HCT116 (cell line): Measurements from ENCODE around the gene MYO1F. TPM values are rescaled to one million over a fixed set of nuclear protein-coding genes. Genes with fewer than 3 reads are reported as not detected.

Experiments
- ATAC-seq: fragments of 200-7000 bp; cut with Tn5 transposase; 2 replicates; pipeline ENCODE4 v1.9.1; 2020; ENCODE audit warnings: mild to moderate bottlenecking, moderate library complexity
- BruUV-seq: library from RNA; stranded (reverse); fragments of 400-500 nt; replicated peaks from 2 replicates; lab custom pipeline; 2021; lab: Mats Ljungman, UMichigan
- CTCF ChIA-PET: fragments of 300-600 bp; sonication (Branson Sonifier 250); formaldehyde crosslinking; loops from one replicate; lab custom pipeline; 2021; ENCODE audit warnings: antibody characterized with exemption; lab: Charles Lee
- POLR2A ChIA-PET: fragments of 300-600, 350-600 bp; sonication (Branson Sonifier 250); formaldehyde crosslinking; loops from one replicate; lab custom pipeline; 2021; ENCODE audit warnings: antibody characterized with exemption; lab: Charles Lee
- RAD21 ChIA-PET, 2 experiments: fragments of 300-600 bp; sonication (Branson Sonifier 250); formaldehyde crosslinking; loops; one replicate each; lab custom pipeline; 2023; ENCODE audit warnings: low total read pairs in 2 of 2; ENCODE audit not compliant: uncharacterized antibody in 2 of 2, unreplicated experiment in 2 of 2, low non-redundant PET in 1 of 2; lab: Charles Lee
- DNase-seq: peaks from one replicate; pipeline ENCODE4 v3.0.0-alpha.2; 2010; ENCODE audit warnings: low read depth, low spot score
- H2AFZ ChIP-seq: fragments of 200-600 bp; shearing (Covaris generic), sonication (generic); 2 replicates; pipeline ENCODE4 v1.6.1; 2017; ENCODE audit warnings: low read depth, mixed run types, mixed read lengths, antibody characterized with exemption, low read length; ENCODE audit not compliant: poor library complexity, severe bottlenecking
- H3K27ac ChIP-seq: 2 replicates; pipeline ENCODE4 v1.5.1; 2012; ENCODE audit warnings: low read depth, low read length
- H3K27me3 ChIP-seq: fragments of 200-600 bp; sonication (generic); 2 replicates; pipeline ENCODE4 v1.6.1; 2016; ENCODE audit warnings: mixed run types, low read length, mixed read lengths; ENCODE audit not compliant: insufficient read depth
- H3K36me3 ChIP-seq, 2 experiments: fragments of 200-500 bp in 1 of 2; fragments of 200-600 bp in 1 of 2; sonication (Bioruptor generic) in 1 of 2; sonication (generic) in 1 of 2; 2 replicates each; pipeline versions ENCODE4 v1.5.1 to v1.6.1; 2014 to 2016; ENCODE audit warnings: low read length in 2 of 2, inconsistent platforms in 1 of 2, mixed read lengths in 1 of 2, mixed run types in 1 of 2; ENCODE audit not compliant: insufficient read depth in 2 of 2, control insufficient read depth in 1 of 2
- H3K4me1 ChIP-seq, 2 experiments: fragments of 200-600 bp in 1 of 2; sonication (generic) in 1 of 2; 2 replicates each; pipeline versions ENCODE4 v1.5.1 to v1.6.1; 2012 to 2017; ENCODE audit warnings: low read length in 2 of 2, inconsistent platforms in 1 of 2, mild to moderate bottlenecking in 1 of 2, mixed read lengths in 1 of 2, mixed run types in 1 of 2, moderate library complexity in 1 of 2; ENCODE audit not compliant: insufficient read depth in 2 of 2, control insufficient read depth in 1 of 2
- H3K4me2 ChIP-seq: fragments of 200-600 bp; sonication (generic); 2 replicates; pipeline ENCODE4 v1.6.1; 2017; ENCODE audit warnings: mixed run types, low read length, mixed read lengths
- H3K4me3 ChIP-seq, 2 experiments: fragments of 200-600 bp in 1 of 2; sonication (generic) in 1 of 2; replicated peaks in 1 of 2; 2 replicates each; pipeline ENCODE4 v1.5.1; 2011 to 2016; ENCODE audit warnings: low read length in 2 of 2, control low read depth in 1 of 2, low read depth in 1 of 2, mild to moderate bottlenecking in 1 of 2, mixed read lengths in 1 of 2, mixed run types in 1 of 2
- H3K79me2 ChIP-seq: fragments of 200-600 bp; sonication (generic); 2 replicates; pipeline ENCODE4 v1.6.1; 2017; ENCODE audit warnings: mild to moderate bottlenecking, mixed run types, low read length, moderate library complexity, mixed read lengths; ENCODE audit not compliant: insufficient read depth
- H3K9ac ChIP-seq: fragments of 200-600 bp; sonication (generic); 2 replicates; pipeline ENCODE4 v1.6.1; 2016; ENCODE audit warnings: low read length, mixed read lengths
- H3K9me2 ChIP-seq: fragments of 200-600 bp; sonication (generic), shearing (Covaris generic); 2 replicates; pipeline ENCODE4 v1.6.1; 2017; ENCODE audit warnings: mixed run types, mild to moderate bottlenecking, moderate library complexity; ENCODE audit not compliant: insufficient read depth
- H3K9me3 ChIP-seq, 2 experiments: fragments of 200-500 bp in 1 of 2; fragments of 200-600 bp in 1 of 2; sonication (Bioruptor generic) in 1 of 2; sonication (generic) in 1 of 2; 2 replicates each; pipeline ENCODE4 v1.6.1; 2014 to 2017; ENCODE audit warnings: low read length in 2 of 2, mixed read lengths in 2 of 2, inconsistent platforms in 1 of 2, low read depth in 1 of 2, mild to moderate bottlenecking in 1 of 2, mixed run types in 1 of 2, moderate library complexity in 1 of 2; ENCODE audit not compliant: control insufficient read depth in 1 of 2, insufficient read depth in 1 of 2
- H4K20me1 ChIP-seq: fragments of 200-600 bp; sonication (generic), shearing (Covaris generic); 2 replicates; pipeline ENCODE4 v1.6.1; 2017; ENCODE audit warnings: mixed run types, mild to moderate bottlenecking, moderate library complexity; ENCODE audit not compliant: insufficient read depth
- ATF3 ChIP-seq: IDR thresholded peaks from 2 replicates; pipeline ENCODE4 v1.6.1; 2012
- CBX3 ChIP-seq: IDR thresholded peaks from 2 replicates; pipeline ENCODE4 v1.6.1; 2012; ENCODE audit warnings: low read depth
- CTCF ChIP-seq, 3 experiments: fragments of 200-600 bp in 1 of 3; sonication (generic) in 1 of 3; IDR thresholded peaks in 2 of 3; conservative IDR thresholded peaks in 1 of 3; 2 replicates each; pipeline ENCODE4 v1.5.1; 2012 to 2017; ENCODE audit warnings: low read depth in 2 of 3, low read length in 2 of 3, antibody characterized with exemption in 1 of 3, borderline replicate concordance in 1 of 3, control low read depth in 1 of 3, mild to moderate bottlenecking in 1 of 3, mixed read lengths in 1 of 3, mixed run types in 1 of 3, moderate library complexity in 1 of 3; ENCODE audit not compliant: insufficient read depth in 1 of 3
- EGR1 ChIP-seq: IDR thresholded peaks from 2 replicates; pipeline ENCODE4 v1.6.1; 2012; ENCODE audit warnings: low read depth
- ELF1 ChIP-seq: IDR thresholded peaks from 2 replicates; pipeline ENCODE4 v1.6.1; 2012; ENCODE audit warnings: low read depth, borderline replicate concordance
- EZH2 ChIP-seq: fragments of 200-600 bp; sonication (generic); IDR thresholded peaks from 2 replicates; pipeline ENCODE4 v1.6.1; 2017; ENCODE audit warnings: antibody characterized with exemption, mixed run types
- EZH2phosphoT487 ChIP-seq: fragments of 200-600 bp; IDR thresholded peaks from 2 replicates; pipeline ENCODE4 v1.6.1; 2018; ENCODE audit warnings: antibody characterized with exemption, borderline replicate concordance
- FOSL1 ChIP-seq: IDR thresholded peaks from 2 replicates; pipeline ENCODE4 v1.6.1; 2012; ENCODE audit warnings: low read depth
- MAX ChIP-seq: IDR thresholded peaks from 2 replicates; pipeline ENCODE4 v1.6.1; 2012
- POLR2A ChIP-seq: IDR thresholded peaks from 2 replicates; pipeline ENCODE4 v1.7.0; 2011; ENCODE audit warnings: borderline replicate concordance; ENCODE audit not compliant: insufficient read depth, insufficient read length; ENCODE audit errors: extremely low read depth
- RAD21 ChIP-seq: IDR thresholded peaks from 2 replicates; pipeline ENCODE4 v1.6.1; 2012; ENCODE audit warnings: low read depth, mild to moderate bottlenecking
- REST ChIP-seq: IDR thresholded peaks from 2 replicates; pipeline ENCODE4 v1.6.1; 2012; ENCODE audit warnings: low read depth
- SIN3A ChIP-seq: IDR thresholded peaks from 2 replicates; pipeline ENCODE4 v1.6.1; 2012; ENCODE audit warnings: low read depth
- SRF ChIP-seq: IDR thresholded peaks from 2 replicates; pipeline ENCODE4 v1.6.1; 2012; ENCODE audit warnings: low read depth
- YY1 ChIP-seq: IDR thresholded peaks from 2 replicates; pipeline ENCODE4 v1.6.1; 2011; ENCODE audit warnings: low read length, low read depth, moderate library complexity, mild to moderate bottlenecking; ENCODE audit not compliant: insufficient replicate concordance; ENCODE audit errors: extremely low read depth
- ZBTB33 ChIP-seq: IDR thresholded peaks from 2 replicates; pipeline ENCODE4 v1.6.1; 2011; ENCODE audit warnings: mild to moderate bottlenecking, low read length, moderate library complexity; ENCODE audit not compliant: insufficient replicate concordance; ENCODE audit errors: extremely low read depth
- ZFX ChIP-seq: fragments of 450-650 bp; IDR thresholded peaks from 2 replicates; pipeline ENCODE4 v1.6.1; 2017
- intact Hi-C: fragments of 100-400 bp; cut with micrococcal nuclease; formaldehyde crosslinking; loops from 2 replicates; pipeline ENCODE4 v1.10.0; 2022
- total RNA-seq: library from RNA; stranded (reverse); gene quantifications from one replicate; pipeline ENCODE4 v1.2.1, GENCODE V29; 2021; ENCODE audit not compliant: unreplicated experiment

The MYO1F gene
- total RNA-seq, 1 experiment from 2014 or later = 0.39 TPM

GRCh38 chr19:8499048-8499833 lies 78.0 kb downstream of the MYO1F start:
- ChIA-PET CTCF (no interaction called here), RAD21 (no interaction called here), POLR2A (no interaction called here)
- Histone ChIP-seq H3K4me2 (no peak overlapping the region), H3K9ac (no peak overlapping the region), H3K27me3 (no peaks in the 10 kb centered on the region), H3K4me1 (peaks cover 0 to 3% of the 10 kb centered on the region in 2 experiments; a peak in 1 of 4 replicates), H3K79me2 (no peaks in the 10 kb centered on the region), H4K20me1 (no peaks in the 10 kb centered on the region), H3K27ac (no peak overlapping the region), H3K4me3 (no peak overlapping the region), H2AFZ (no peak overlapping the region), H3K9me3 (no peaks in the 10 kb centered on the region), H3K9me2 (no peaks in the 10 kb centered on the region), H3K36me3 (no peaks in the 10 kb centered on the region)
- no TSS peak for BruUV-seq
- intact Hi-C loops = no loop called here
- DNase-seq = no peak
- TF ChIP-seq CTCF (IDR thresholded peaks at IDR 0.05 in 2 of 3, conservative IDR thresholded peaks at IDR 0.05 in 1 of 3; ENCODE audit: borderline replicate concordance in 1 of 3, insufficient read depth in 1 of 3, low read depth in 2 of 3, low read length in 2 of 3) (no peak), FOSL1 (no peak), POLR2A (no peak), RAD21 (no peak), ZFX (no peak), ZBTB33 (no peak), REST (no peak), CBX3 (no peak), EZH2 (no peak), MAX (no peak), YY1 (no peak), SIN3A (no peak), ELF1 (no peak), EZH2phosphoT487 (no peak), EGR1 (no peak), SRF (no peak), ATF3 (no peak)
- no peak for ATAC-seq
